BLaER1 treated with 17β-estradiol and CSF1 and Interleukin-3, amounts not matched to agents 10 nM and 100 nM (cell line): ENCODE measurements around the gene ARHGEF17.

ENCODE experiments used
- H3K27ac ChIP-seq, 11 experiments: shearing (Covaris generic); formaldehyde crosslinking; 2 replicates each; pipeline ENCODE4 v1.8.1; 2022
- H3K27me3 ChIP-seq, 11 experiments: shearing (Covaris generic); formaldehyde crosslinking; 2 replicates each; pipeline ENCODE4 v1.8.1; 2022
- H3K36me3 ChIP-seq, 11 experiments: shearing (Covaris generic); formaldehyde crosslinking; 2 replicates each; pipeline ENCODE4 v1.8.1; 2022
- H3K4me1 ChIP-seq, 10 experiments: shearing (Covaris generic); formaldehyde crosslinking; 2 replicates each; pipeline ENCODE4 v1.8.1; 2022
- H3K4me2 ChIP-seq, 11 experiments: shearing (Covaris generic); formaldehyde crosslinking; 2 replicates each; pipeline ENCODE4 v1.8.1; 2022
- H3K4me3 ChIP-seq, 10 experiments: shearing (Covaris generic); formaldehyde crosslinking; 2 replicates each; pipeline ENCODE4 v1.8.1; 2022
- H3K9ac ChIP-seq, 11 experiments: shearing (Covaris generic); formaldehyde crosslinking; 2 replicates each; pipeline ENCODE4 v1.8.1; 2022
- H3K9me3 ChIP-seq, 11 experiments: shearing (Covaris generic); formaldehyde crosslinking; replicated peaks in 1 of 11; 2 replicates each; pipeline ENCODE4 v1.8.1; 2022
- H4K20me1 ChIP-seq, 11 experiments: shearing (Covaris generic); formaldehyde crosslinking; 2 replicates each; pipeline ENCODE4 v1.8.1; 2022
- Cebpa-rat ChIP-seq, 11 experiments: shearing (Covaris generic); IDR thresholded peaks; 2 replicates each; pipeline ENCODE4 v1.8.1; 2022

ARHGEF17 gene

GRCh38 chr11:73346186-73346935 lies 38.3 kb downstream of the ARHGEF17 start:
- Histone ChIP-seq H3K9ac (no peak overlapping the region), H3K27ac (no peak overlapping the region), H3K4me2 (no peak overlapping the region), H3K9me3 (no peaks in the 10 kb centered on the region), H3K27me3 (no peaks in the 10 kb centered on the region), H3K4me1 (peaks cover 0 to 17% (median 11%) of the 10 kb centered on the region in 10 experiments; a peak in 14 of 20 replicates), H4K20me1 (no peaks in the 10 kb centered on the region; a peak in 2 of 22 replicates), H3K4me3 (no peak overlapping the region), H3K36me3 (no peaks in the 10 kb centered on the region)
- TF ChIP-seq Cebpa-rat (IDR thresholded peaks at IDR 0.05), result no peak

DNA sequence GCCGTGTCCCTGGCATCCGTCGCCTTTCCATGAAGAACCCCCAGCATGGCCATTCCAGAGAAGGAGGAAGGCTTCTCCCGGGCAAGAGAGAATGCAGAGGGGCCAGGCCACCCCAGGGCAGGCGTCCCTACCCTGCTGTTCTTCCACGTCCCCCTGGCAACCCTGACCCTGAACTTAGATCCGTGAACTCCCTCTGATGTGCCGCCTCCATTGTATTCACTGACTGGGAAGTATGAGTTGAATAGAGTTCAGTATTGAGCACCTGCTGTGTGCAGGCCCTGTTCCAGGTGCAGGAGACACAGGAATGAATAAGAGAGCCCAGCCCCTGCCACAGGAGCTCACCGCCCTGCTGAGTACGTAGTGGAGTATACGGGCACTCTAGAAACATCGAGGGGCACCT lies 39.0 kb downstream of the ARHGEF17 start:
- Histone ChIP-seq H3K27me3 (no peaks in the 10 kb centered on the region), H3K27ac (no peak overlapping the region), H3K4me2 (no peak overlapping the region), H3K36me3 (no peaks in the 10 kb centered on the region), H3K9me3 (no peaks in the 10 kb centered on the region), H3K4me1 (peaks cover 0 to 18% (median 11%) of the 10 kb centered on the region in 10 experiments; a peak in 14 of 20 replicates), H3K9ac (no peak overlapping the region), H4K20me1 (no peaks in the 10 kb centered on the region; a peak in 2 of 22 replicates), H3K4me3 (no peak overlapping the region)
- TF ChIP-seq Cebpa-rat (IDR thresholded peaks at IDR 0.05), result no peak

DNA sequence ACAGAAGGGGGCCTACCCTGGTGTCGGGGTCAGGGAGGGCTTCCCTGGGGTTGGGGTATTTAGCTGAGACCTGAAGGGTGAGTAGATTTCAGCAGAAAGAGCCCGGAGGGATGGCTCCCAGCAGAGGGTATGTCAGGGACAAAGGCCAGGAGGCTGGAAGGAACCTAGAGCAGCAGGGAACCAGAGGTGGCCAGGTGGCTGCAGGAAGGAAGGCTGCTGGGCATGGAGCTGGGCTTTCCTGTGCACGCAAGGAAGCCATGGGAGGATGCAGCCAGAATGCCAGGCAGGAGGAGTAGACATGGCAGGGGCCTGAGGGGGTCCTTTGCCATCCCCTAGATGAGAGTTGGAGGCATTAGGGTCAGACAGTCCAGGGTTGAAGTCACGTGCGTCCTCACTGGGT lies 40.8 kb downstream of the ARHGEF17 start:
- H3K27ac ChIP-seq, result no peak overlapping the region
- no peaks in the 10 kb centered on the region; a peak in 2 of 22 replicates for H4K20me1 ChIP-seq

GRCh38 chr11:73349633-73350032 lies 41.6 kb downstream of the ARHGEF17 start:
- H3K4me1 ChIP-seq, result peaks cover 12 to 35% (median 28%) of the 10 kb centered on the region in 10 experiments
- H3K36me3 ChIP-seq, result no peaks in the 10 kb centered on the region
- no peak overlapping the region for H3K9ac ChIP-seq
- no peak for TF ChIP-seq Cebpa-rat (IDR thresholded peaks at IDR 0.05)
- H3K27ac ChIP-seq, result no peak overlapping the region
- H3K4me3 ChIP-seq, result no peak overlapping the region
- no peaks in the 10 kb centered on the region for H3K9me3 ChIP-seq
- no peaks in the 10 kb centered on the region; a peak in 2 of 22 replicates for H4K20me1 ChIP-seq
- peak overlapping the region in 2 of 11 experiments; percentile 40 to 55; a peak in 1 of 22 replicates for H3K4me2 ChIP-seq
- no peaks in the 10 kb centered on the region for H3K27me3 ChIP-seq

More for the DNA sequence above, 40.8 kb downstream of the ARHGEF17 start:
- no peaks in the 10 kb centered on the region for H3K36me3 ChIP-seq
- H3K4me3 ChIP-seq, result no peak overlapping the region
- TF ChIP-seq Cebpa-rat (IDR thresholded peaks at IDR 0.05), result no peak
- no peak overlapping the region for H3K9ac ChIP-seq
- no peaks in the 10 kb centered on the region for H3K27me3 ChIP-seq
- H3K4me2 ChIP-seq, result no peak overlapping the region
- no peaks in the 10 kb centered on the region for H3K9me3 ChIP-seq
- H3K4me1 ChIP-seq, result peaks cover 12 to 27% (median 22%) of the 10 kb centered on the region in 10 experiments

DNA sequence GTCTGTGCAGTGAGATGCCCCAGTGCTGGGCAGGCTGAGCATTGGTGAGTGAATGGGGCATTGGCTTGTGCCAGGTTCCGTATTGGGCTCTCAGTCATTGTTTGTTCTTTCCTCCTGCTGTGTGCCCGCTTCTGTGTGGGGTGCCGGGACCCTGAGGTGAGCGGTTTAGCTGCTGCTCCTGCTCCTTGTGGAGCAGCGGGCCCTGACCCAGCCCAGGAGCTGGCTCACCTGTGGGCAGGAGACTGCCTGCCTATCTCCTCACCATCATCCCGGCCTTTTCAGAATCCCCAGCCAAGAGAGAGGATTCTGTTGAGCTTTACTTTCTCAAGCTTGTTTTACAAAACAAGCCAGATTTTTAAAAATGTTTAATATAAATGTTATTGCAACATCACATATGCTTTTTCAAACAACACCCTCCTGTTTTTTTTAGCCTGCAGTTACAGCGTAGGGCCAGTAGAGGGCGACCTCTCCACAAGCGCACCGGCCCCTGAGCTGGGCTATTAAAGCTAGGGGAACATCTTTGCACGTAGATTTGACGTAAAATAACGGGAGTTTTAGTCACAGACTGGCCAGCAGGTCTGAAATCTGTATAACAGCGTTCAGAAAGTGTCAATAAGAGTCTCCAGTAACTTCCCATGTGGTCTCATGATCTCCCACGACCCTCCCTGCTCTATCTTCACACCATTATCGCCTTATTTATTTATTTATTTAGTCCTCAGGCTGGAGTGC lies 43.0 kb downstream of the ARHGEF17 start:
- Histone ChIP-seq H3K9ac (peak overlapping the region in 5 of 11 experiments; percentile 4 to 44 (median 21); a peak in 2 of 22 replicates), H3K4me3 (no peak overlapping the region), H3K4me2 (peak overlapping the region in 7 of 11 experiments; percentile 20 to 55 (median 43); a peak in 10 of 22 replicates), H4K20me1 (no peaks in the 10 kb centered on the region), H3K9me3 (no peaks in the 10 kb centered on the region), H3K4me1 (peaks cover 12 to 37% (median 31%) of the 10 kb centered on the region in 10 experiments), H3K36me3 (no peaks in the 10 kb centered on the region), H3K27me3 (no peaks in the 10 kb centered on the region), H3K27ac (peak overlapping the region in 8 of 11 experiments; percentile 1 to 58 (median 38); a peak in 9 of 22 replicates)
- peak in 9 of 11 experiments; percentile 30 to 86 (median 46); a peak in 10 of 22 replicates for TF ChIP-seq Cebpa-rat (IDR thresholded peaks at IDR 0.05)

DNA sequence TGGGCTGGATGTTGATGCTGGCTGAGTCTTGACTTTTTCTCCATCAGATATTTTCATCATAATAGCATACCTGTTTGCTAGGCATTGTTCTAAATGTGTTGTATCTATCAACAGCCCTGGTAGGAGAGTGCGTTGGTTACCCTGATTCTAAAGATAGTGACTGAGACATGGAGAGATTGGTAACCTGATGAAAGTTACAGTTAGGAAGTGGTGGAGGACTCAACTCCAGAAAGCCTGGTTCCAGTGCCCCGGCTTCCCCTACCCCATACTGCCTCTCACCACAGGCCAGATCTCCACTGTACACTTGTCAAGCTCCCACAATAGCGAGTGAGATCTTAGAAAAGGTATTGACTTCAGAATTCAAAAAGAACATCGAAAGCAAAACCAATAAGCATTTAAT lies 45.3 kb downstream of the ARHGEF17 start:
- TF ChIP-seq Cebpa-rat (IDR thresholded peaks at IDR 0.05), result no peak
- Histone ChIP-seq H3K27me3 (no peaks in the 10 kb centered on the region), H3K9me3 (no peaks in the 10 kb centered on the region), H4K20me1 (no peaks in the 10 kb centered on the region), H3K36me3 (no peaks in the 10 kb centered on the region), H3K4me1 (peaks cover 28 to 54% (median 47%) of the 10 kb centered on the region in 10 experiments), H3K27ac (0 out of 22 replicates have a peak overlapping the region, but pooled peaks of 1 of the 11 experiments have one; percentile 15), H3K4me2 (peak overlapping the region in 8 of 11 experiments; percentile 29 to 69 (median 36); a peak in 14 of 22 replicates), H3K4me3 (no peak overlapping the region), H3K9ac (peak overlapping the region in 3 of 11 experiments; percentile 27 to 34 (median 27); a peak in 4 of 22 replicates)

DNA sequence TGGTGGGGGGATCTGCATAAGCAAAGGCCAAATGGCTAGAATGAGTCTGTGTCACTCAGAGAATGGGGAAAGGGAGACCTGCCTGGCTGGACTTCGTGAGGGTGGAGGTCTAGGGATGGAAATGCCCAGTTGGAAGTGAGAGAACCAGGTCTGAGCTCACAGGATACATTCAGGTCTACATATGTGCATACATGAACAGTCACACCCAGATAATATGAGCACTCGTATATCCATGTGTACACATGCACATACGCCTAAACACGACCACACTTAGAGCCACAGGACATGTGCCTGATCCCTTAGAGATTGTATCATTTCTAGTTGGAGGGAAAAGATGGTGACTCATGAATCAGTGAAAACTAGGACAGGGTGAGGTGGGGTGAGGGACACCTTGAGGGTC lies 47.0 kb downstream of the ARHGEF17 start:
- no peaks in the 10 kb centered on the region for H3K36me3 ChIP-seq
- no peak for TF ChIP-seq Cebpa-rat (IDR thresholded peaks at IDR 0.05)
- peaks cover 43 to 70% (median 63%) of the 10 kb centered on the region in 10 experiments for H3K4me1 ChIP-seq
- H3K4me3 ChIP-seq, result no peak overlapping the region
- peak overlapping the region in 2 of 11 experiments; percentile 60 to 69; a peak in 4 of 22 replicates for H3K4me2 ChIP-seq
- no peaks in the 10 kb centered on the region for H3K9me3 ChIP-seq
- H3K27ac ChIP-seq, result no peak overlapping the region; a peak in 1 of 22 replicates
- no peak overlapping the region for H3K9ac ChIP-seq
- no peaks in the 10 kb centered on the region for H3K27me3 ChIP-seq
- no peaks in the 10 kb centered on the region for H4K20me1 ChIP-seq

DNA sequence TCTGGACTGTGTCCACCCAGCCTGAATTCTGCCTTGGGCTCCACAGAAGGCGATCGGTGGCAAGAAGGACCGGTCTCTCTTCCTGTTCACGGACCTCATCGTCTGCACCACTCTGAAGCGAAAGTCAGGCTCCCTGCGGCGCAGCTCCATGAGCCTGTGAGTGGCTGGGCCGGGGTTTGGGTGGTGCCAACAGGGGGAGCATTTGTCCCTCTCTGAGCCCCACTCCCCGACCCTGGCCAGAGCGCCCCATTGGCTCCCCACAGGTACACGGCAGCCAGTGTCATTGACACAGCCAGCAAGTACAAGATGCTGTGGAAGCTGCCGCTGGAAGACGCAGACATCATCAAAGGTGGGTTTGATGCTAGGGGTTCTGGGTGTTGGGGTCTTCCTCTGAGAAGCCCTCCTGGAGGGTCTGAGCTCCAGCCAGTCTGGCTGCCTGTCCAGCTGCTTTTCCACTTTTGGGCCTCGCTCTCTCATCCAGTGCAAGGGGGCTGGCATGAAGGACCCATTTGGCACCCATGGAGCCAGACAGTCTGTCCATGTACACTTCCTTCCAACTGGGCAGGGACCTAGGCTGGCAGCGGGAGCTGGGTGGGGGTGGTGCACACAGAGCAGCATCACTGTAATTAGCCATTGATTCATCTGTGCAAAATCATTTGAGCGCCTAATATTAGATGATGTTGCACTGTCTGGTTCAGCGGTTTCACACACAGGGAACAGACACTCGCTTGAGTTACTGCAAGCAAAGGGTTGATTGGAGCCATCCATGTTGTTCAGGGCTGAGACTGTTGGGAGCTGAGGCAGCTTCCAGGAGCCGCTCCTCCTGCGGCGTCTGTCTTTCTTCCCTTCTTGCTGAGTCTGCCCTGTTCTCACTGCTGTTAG lies 49.1 kb downstream of the ARHGEF17 start:
- H3K27ac ChIP-seq, result peak overlapping the region in 2 of 11 experiments; percentile 13 to 86; a peak in 2 of 22 replicates
- no peaks in the 10 kb centered on the region for H3K9me3 ChIP-seq
- no peaks in the 10 kb centered on the region for H4K20me1 ChIP-seq
- no peaks in the 10 kb centered on the region for H3K27me3 ChIP-seq
- H3K9ac ChIP-seq, result peak overlapping the region in 1 of 11 experiments; percentile 25; a peak in 1 of 22 replicates
- H3K4me1 ChIP-seq, result peaks cover 41 to 78% (median 69%) of the 10 kb centered on the region in 10 experiments
- H3K36me3 ChIP-seq, result peaks cover 0 to 4% (median 0%) of the 10 kb centered on the region in 11 experiments; a peak in 1 of 22 replicates
- H3K4me2 ChIP-seq, result peak overlapping the region; percentile 18 to 95 (median 87); a peak in 20 of 22 replicates
- no peak for TF ChIP-seq Cebpa-rat (IDR thresholded peaks at IDR 0.05)
- H3K4me3 ChIP-seq, result no peak overlapping the region
